ENCODE measurements around the gene ANKRD16.

- TF ChIP-seq CTCF (IDR thresholded peaks at IDR 0.05; ENCODE audit: low read depth, low read length) (no peak), EZH2phosphoT487 (IDR thresholded peaks at IDR 0.05; ENCODE audit: low read depth) (no peak)
Observed at GRCh38 chr10:5887029-5887428, 2.7 kb downstream of the ANKRD16 start.

All from OCI-LY3 (cell line).